Hippocampal formation (tissue), 2 donors: ENCODE measurements around the gene KIAA1614.
A peak's percentile ranks its signal among the peaks of the same experiment; 100 is the strongest.
"Not testable (repeated sequence)": the region's sequence is repeated elsewhere in the genome, so short reads cannot be mapped to it uniquely, and the experiment has no call there.

ENCODE experiments used
- DNase-seq, 2 donors: peaks; one replicate each; lab custom pipeline; 2025; lab: John Stamatoyannopoulos, UW

KIAA1614 gene

DNA sequence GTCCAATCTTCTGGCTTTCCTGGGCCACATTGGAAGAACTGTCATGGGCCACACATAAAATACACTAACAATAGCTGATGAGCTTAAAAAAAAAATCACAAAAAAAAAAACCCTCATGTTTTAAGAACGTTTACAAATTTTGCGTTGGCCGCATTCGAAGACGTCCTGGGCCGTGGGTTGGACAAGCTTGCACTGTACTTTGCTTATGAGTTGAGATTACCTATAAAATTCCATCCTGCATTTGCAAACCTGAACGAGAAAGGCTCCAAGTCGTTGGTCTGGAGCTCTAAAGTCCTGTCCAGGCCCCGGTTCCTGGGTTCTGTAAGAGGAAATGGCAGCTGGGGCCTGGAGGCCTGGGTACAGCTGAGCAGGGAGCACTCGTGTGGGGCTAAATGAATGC is 51.4 kb downstream of the KIAA1614 start:
- DNase-seq: no peak

GRCh38 chr1:180964595-180964994 is 51.9 kb downstream of the KIAA1614 start:
- DNase-seq: no peak

DNA sequence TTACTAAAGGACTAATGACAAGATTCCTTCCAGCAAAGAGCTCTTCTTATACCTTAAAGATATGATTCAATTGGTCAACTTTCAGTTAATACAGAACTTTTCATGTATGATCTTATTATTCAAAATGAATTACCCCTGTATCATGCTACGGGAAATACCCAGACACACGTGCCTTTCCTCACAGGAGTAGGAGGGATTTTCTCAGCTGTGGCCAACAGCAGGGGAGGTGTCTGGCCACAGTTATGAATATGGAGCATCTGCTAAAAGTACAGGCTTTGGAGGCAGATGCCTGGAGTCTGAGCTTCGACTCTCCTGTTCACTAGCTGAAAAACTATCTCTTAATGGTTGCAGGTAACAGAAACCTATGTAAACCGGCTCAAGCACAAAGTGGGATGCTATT is 53.6 kb downstream of the KIAA1614 start:
- no peak for DNase-seq

DNA sequence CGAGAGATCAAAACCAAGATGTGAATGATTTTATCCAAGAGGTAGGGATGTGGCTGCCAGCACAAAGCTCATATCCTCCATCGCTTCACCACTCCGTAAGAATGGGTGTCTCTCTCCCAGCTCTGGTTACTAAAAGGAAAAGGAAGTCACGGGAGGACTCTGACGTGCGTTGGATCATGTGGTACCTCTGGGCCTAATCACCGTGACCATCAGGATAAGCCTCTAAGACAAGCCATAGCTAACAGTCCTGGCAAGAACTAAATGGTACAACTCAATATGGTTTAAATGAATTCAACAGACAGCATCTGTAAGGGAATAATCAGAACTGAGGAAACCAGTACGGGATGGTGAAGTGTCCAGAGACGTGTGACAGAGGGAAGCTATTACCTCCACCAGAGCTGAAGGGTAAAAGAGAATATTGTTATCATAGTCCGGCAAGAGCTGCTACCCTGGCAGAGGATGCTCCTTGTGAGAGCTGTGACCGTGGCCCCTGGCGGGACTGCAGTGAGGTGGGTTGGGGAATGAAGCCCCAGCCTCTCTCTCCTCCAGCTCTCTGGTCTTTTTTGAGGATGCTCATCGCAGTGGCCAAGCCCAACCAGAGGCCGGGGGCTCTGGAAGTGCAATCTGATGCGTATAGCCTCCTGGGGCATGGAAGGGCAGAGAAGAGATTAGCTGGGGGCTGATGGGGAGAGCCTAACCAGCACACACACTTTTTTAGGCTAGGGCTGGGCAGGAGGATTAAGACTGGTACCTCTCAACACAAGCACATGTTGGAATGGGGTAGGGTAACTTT is 54.2 kb downstream of the KIAA1614 start:
- DNase-seq: no peak

GRCh38 chr1:180967558-180967957 is 54.9 kb downstream of the KIAA1614 start:
- no peak for DNase-seq

DNA sequence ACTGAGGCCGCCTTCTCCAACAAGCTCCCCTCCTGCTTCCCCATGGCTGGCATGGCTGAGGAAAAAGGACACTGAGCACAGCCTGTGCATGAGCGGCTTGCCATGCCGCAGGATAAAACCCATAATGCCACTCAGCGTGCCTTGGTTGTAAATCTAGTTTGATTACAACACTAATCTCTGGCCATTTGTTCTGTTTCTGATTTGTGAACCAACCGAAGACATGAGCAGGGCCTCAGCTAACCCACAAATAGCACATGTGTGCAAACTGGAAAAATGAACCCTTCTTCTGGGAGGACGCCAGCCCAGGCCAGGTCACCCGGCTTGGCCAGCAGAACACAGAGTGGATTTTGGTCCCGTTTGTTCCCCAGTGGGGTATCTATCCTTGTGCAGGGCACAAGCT is 56.1 kb downstream of the KIAA1614 start:
- DNase-seq: not testable (repeated sequence)

GRCh38 chr1:180969434-180969833 is 56.7 kb downstream of the KIAA1614 start:
- DNase-seq: no peak

DNA sequence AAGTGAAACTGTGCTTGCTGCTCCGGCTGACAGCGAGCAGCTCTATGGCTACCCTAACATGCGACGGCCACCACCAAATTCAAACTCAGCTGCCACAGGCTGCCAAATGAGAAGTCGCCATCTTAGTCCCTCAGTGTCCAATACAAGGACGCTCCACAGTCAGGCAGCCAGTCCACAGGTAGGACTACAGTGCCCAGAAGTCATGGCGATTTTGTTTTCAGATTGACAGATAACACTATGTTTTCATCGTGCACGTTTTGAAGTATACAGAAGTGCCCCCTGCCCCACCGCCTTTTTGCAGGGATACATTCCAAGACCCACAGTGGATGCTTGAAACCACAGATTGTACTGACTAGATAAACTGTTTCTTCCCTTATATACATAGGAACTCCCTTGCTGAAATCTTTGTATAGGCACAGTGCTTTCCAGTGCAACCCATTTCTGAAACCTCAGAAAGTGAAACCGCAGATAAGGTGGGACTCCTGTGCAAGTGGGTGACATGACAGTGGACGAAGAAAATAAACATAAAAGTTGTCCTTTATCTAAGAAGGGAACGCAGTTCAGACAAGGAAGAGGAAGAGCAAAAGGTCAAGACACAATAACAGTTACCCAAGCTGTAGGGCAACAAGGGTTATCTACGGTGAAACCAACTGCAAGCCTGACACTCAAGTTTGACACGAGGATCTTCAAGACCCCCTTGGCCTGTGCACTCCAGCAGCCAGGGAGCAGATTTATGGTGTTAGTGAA is 57.8 kb downstream of the KIAA1614 start:
- DNase-seq: no peak

GRCh38 chr1:180971273-180971997 is 58.7 kb downstream of the KIAA1614 start:
- no peak for DNase-seq

DNA sequence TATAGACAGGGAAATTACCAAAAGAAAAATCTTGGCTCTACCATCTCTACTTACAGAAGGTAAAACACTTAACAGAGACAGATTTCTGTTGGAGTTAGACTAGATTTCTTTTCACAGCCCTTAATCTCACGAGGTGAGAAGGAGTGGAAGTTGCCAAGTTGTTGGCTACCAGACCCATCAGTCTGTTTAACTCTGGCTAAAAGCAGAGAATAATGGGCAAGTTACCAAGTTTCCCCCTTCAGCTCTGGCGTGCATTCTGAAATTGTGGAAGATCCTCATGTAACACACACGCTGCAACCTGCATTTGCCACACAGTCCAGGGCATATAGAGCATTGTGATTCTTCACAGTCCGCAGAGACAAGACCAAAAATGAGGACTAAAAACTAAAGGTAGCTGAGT is 60.7 kb downstream of the KIAA1614 start:
- DNase-seq: no peak

GRCh38 chr1:180974236-180974635 is 61.5 kb downstream of the KIAA1614 start:
- DNase-seq: no peak

- DNase-seq: no peak
Observed at GRCh38 chr1:180975551-180975950, 62.9 kb downstream of the KIAA1614 start.

GRCh38 chr1:180976191-180976590 is 63.5 kb downstream of the KIAA1614 start:
- DNase-seq: no peak

DNA sequence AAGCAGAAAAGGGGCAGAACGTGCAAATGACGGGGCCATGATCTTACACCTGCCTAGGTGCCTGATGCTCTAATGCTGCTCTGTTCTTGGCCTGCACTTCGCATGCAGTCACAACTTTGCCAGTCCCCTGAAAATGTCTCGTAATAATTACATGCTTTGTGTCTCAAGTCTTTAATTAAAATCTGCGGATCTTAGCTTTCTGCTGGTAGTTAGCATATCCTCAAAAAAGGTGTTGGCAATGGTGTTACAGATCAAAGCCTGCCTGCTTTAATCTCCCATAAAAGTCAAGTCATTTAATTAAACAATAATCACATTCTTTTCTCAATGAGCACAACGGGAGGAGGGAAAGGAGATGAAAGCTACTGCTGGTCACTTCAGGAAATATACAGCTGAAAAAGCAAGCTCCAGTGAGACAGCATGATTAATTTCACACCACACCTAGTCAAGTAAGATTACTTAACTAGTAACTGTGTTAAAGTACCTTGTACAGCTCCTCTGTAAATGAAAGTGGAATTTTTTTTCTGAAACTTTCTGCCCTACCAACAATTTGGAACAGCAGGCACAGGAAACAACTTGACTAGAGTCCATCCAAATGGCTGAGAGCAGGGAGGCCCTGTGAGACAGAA is 64.1 kb downstream of the KIAA1614 start:
- DNase-seq: no peak

DNA sequence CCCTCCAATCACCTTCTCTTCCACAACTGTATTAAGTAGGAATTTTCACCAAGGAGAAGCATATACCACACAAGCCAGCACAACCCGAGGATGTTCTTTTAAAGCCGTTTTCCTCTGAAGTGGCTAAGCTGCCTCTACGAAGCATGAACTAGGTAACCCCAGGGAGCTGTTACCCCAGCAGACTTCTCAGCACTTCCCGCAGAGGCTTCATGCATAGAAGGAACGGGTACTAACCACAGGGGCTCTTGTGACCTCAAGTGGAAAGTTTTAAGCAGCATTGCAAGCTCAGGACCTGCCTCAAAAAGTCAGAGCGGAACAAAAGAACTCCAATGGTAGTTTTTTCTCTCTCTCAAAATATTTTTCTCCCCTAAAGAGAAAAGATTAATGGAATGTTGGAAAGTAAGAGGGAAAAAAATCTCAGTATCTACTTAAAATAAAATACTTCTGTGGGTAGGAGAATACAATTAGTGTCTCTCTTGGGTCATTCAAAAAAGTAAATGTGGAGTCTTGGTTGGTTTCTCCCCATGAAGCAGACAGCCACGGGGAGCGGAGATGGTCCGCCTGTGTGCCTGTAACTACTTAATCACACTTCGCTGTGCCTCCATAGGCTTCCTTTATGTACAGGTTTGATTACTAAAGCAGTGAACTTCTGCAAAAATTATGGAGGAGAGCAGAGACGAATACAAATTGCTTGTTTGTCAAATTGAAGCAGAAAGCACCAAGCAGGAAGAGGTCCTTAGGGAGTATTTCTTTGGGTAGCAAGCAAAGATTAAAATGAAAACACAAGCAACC is 69.1 kb downstream of the KIAA1614 start:
- no peak for DNase-seq

- DNase-seq: peak in 1 of 2 donors; percentile 66
Observed at GRCh38 chr1:180982422-180982821, 69.7 kb downstream of the KIAA1614 start.

- peak; percentile 22 to 27 for DNase-seq
Observed at GRCh38 chr1:180988253-180988752, 75.6 kb downstream of the KIAA1614 start.

GRCh38 chr1:180994262-180994661 is 81.6 kb downstream of the KIAA1614 start:
- no peak for DNase-seq

GRCh38 chr1:180997843-180998504 is 85.3 kb downstream of the KIAA1614 start:
- no peak for DNase-seq
